ENCODE measurements around the gene KRTAP1-4.

The KRTAP1-4 gene

DNA sequence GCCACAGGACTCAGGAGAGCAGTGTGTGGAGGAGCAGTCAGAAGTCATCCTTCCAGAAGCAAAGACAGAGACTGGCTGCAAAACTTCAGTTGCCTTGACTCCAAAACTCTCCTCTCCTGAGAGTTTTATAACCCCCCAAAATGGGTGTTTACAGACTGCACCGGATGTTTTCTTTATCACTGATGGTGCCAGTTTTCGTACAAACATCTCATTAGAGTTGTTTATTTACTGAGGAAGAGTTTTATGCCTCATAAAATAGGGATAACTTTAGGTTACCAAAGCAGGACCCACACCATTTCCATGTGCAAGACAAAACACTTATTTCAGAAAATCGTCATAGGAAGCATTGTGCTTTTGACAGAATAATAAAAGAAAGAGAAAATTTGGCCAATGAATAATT is 45.8 kb downstream of the KRTAP1-4 start, which contains the start of gene KRT40:
KRT40 (minus strand) TSS at position 101 of the 400 bp plus-strand sequence; CDS start at position 48, 53 bp downstream.
- Histone ChIP-seq H3K27me3 (replicated peaks) (no peaks in the 10 kb centered on the region), H3K4me3 (ENCODE audit: low read depth, low read length) (no peak within 1 kb of the TSS), H3K27ac (no peak within 1 kb of the TSS), H3K36me3 (replicated peaks) (no peaks in the 10 kb centered on the region)
- TF ChIP-seq, protein P1, sequence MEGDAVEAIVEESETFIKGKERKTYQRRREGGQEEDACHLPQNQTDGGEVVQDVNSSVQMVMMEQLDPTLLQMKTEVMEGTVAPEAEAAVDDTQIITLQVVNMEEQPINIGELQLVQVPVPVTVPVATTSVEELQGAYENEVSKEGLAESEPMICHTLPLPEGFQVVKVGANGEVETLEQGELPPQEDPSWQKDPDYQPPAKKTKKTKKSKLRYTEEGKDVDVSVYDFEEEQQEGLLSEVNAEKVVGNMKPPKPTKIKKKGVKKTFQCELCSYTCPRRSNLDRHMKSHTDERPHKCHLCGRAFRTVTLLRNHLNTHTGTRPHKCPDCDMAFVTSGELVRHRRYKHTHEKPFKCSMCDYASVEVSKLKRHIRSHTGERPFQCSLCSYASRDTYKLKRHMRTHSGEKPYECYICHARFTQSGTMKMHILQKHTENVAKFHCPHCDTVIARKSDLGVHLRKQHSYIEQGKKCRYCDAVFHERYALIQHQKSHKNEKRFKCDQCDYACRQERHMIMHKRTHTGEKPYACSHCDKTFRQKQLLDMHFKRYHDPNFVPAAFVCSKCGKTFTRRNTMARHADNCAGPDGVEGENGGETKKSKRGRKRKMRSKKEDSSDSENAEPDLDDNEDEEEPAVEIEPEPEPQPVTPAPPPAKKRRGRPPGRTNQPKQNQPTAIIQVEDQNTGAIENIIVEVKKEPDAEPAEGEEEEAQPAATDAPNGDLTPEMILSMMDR (IDR thresholded peaks at IDR 0.05; ENCODE audit: low read depth, low read length, missing control alignments) = no peak
- DNase-seq = no peak
- in situ Hi-C loops (cut with HindIII; ENCODE audit: low pct_ligation_motif_present, low sequenced_read_pairs) = no loop called here

DNA sequence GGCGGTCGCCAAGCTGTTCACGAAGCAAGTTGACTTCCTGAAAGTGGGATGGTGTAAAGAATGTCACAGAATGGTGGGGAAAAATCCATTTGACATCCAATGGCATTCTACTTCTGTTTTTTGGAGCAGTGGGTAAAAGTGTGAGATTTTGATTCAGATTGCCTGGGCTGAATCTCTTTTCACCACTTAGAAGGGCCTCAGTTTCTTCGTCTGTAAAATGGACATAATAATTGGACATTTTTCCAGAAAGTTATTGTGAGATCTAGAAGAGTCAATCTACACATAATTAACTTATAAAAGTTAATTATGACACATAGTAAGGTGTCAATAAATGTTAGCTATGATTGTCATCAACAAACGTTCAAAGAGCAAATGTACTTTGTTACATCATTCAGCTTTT is 48.9 kb downstream of the KRTAP1-4 start:
- DNase-seq = no peak
- in situ Hi-C loops (cut with HindIII; ENCODE audit: low pct_ligation_motif_present, low sequenced_read_pairs) = no loop called here
- Histone ChIP-seq H3K4me3 (ENCODE audit: low read depth, low read length) (no peak overlapping the region), H3K27ac (no peak overlapping the region), H3K36me3 (replicated peaks) (no peaks in the 10 kb centered on the region), H3K27me3 (replicated peaks) (no peaks in the 10 kb centered on the region)
- TF ChIP-seq, protein P1 (IDR thresholded peaks at IDR 0.05; ENCODE audit: low read depth, low read length, missing control alignments) = no peak

GRCh38 chr17:40980596-40980995 is 49.4 kb downstream of the KRTAP1-4 start:
- in situ Hi-C loops (cut with HindIII; ENCODE audit: low pct_ligation_motif_present, low sequenced_read_pairs) = no loop called here
- no peaks in the 10 kb centered on the region for H3K36me3 ChIP-seq (replicated peaks)
- no peaks in the 10 kb centered on the region for H3K27me3 ChIP-seq (replicated peaks)
- H3K4me3 ChIP-seq (ENCODE audit: low read depth, low read length) = no peak overlapping the region
- no peak for DNase-seq
- H3K27ac ChIP-seq = no peak overlapping the region
- TF ChIP-seq, protein P1 (IDR thresholded peaks at IDR 0.05; ENCODE audit: low read depth, low read length, missing control alignments) = no peak

DNA sequence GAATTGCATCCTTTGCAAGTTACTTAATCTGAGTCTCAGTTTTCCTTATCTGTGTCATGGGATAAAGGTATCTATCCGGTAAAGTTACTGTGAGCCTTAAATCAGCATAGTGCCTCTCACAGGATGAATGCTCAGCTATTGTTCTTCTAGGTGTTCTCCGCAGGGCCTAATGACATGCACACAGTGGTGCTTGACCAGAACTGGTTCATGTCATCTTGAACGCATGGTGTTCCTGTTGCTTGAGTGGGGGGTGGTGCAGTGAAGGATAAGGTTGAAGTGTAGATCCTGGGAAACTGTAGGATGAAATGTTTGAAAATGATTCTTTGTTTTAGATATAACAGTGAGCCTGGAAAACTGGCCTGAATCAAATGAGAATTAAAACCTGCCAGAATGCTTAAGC is 49.9 kb downstream of the KRTAP1-4 start:
- Histone ChIP-seq H3K27me3 (replicated peaks) (no peaks in the 10 kb centered on the region), H3K36me3 (replicated peaks) (no peaks in the 10 kb centered on the region), H3K27ac (no peak overlapping the region), H3K4me3 (ENCODE audit: low read depth, low read length) (no peak overlapping the region)
- in situ Hi-C loops (cut with HindIII; ENCODE audit: low pct_ligation_motif_present, low sequenced_read_pairs) = no loop called here
- no peak for DNase-seq
- TF ChIP-seq, protein P1 (IDR thresholded peaks at IDR 0.05; ENCODE audit: low read depth, low read length, missing control alignments) = no peak
